ENCODE results near the gene NCKIPSD. TPM values are rescaled to one million over a fixed set of nuclear protein-coding genes. Genes with fewer than 3 reads are reported as not detected.

NCKIPSD gene
- total RNA-seq, 1 donor from 2014 or later, result 9.7 TPM

- TF ChIP-seq CTCF (IDR thresholded peaks at IDR 0.05), result no peak
- ATAC-seq (ENCODE audit: low read depth), result no peak
- H3K27me3 Mint-ChIP-seq, result no peaks in the 10 kb centered on the region
- H3K4me3 Mint-ChIP-seq, result no peak overlapping the region
- H3K27ac Mint-ChIP-seq, result no peak overlapping the region
- peaks cover 9% of the 10 kb centered on the region for H3K36me3 Mint-ChIP-seq (ENCODE audit: low read depth)
- no peak for DNase-seq
- ChIA-PET CTCF (no interaction called here), POLR2A (no interaction called here)
- no peaks in the 10 kb centered on the region for H3K4me1 Mint-ChIP-seq
- intact Hi-C loops (cut with micrococcal nuclease), result no loop called here
- H3K9me3 Mint-ChIP-seq, result no peaks in the 10 kb centered on the region
Observed at GRCh38 chr3:48625600-48625999, 60.1 kb downstream of the NCKIPSD start.

- intact Hi-C loops (cut with micrococcal nuclease), result no loop called here
- Mint-ChIP-seq H3K27ac (no peak overlapping the region), H3K36me3 (ENCODE audit: low read depth) (peaks cover 9% of the 10 kb centered on the region), H3K4me1 (no peaks in the 10 kb centered on the region), H3K27me3 (no peaks in the 10 kb centered on the region), H3K4me3 (no peak overlapping the region), H3K9me3 (no peaks in the 10 kb centered on the region)
- TF ChIP-seq CTCF (IDR thresholded peaks at IDR 0.05), result no peak
- ChIA-PET POLR2A (no interaction called here), CTCF (no interaction called here)
- no peak for ATAC-seq (ENCODE audit: low read depth)
- no peak for DNase-seq
Observed at GRCh38 chr3:48624767-48625166, 60.9 kb downstream of the NCKIPSD start.

- TF ChIP-seq CTCF (IDR thresholded peaks at IDR 0.05), result no peak
- intact Hi-C loops (cut with micrococcal nuclease), result no loop called here
- no peak overlapping the region for H3K27ac Mint-ChIP-seq
- no peak for DNase-seq
- H3K9me3 Mint-ChIP-seq, result no peaks in the 10 kb centered on the region
- no peak overlapping the region for H3K4me3 Mint-ChIP-seq
- H3K4me1 Mint-ChIP-seq, result no peaks in the 10 kb centered on the region
- ATAC-seq (ENCODE audit: low read depth), result no peak
- H3K27me3 Mint-ChIP-seq, result no peaks in the 10 kb centered on the region
- peaks cover 9% of the 10 kb centered on the region for H3K36me3 Mint-ChIP-seq (ENCODE audit: low read depth)
- POLR2A ChIA-PET, result interaction anchor here (0.6 kb wide), 1 partner anchor 152 kb away, joined by 7 read pairs; no protein-coding TSS in a partner anchor
- CTCF ChIA-PET, result no interaction called here
Observed at GRCh38 chr3:48623851-48624547, 61.7 kb downstream of the NCKIPSD start.

Other genes starting within 250 kb of the NCKIPSD start
- 8.7 and 8.8 TPM in 2 replicates for gene CCDC51, start 245.8 kb downstream of the NCKIPSD start, total RNA-seq
- gene TMA7, start 245.7 kb downstream of the NCKIPSD start, total RNA-seq, result 216 and 296 TPM in 2 replicates
- gene ATRIP, start 239.2 kb downstream of the NCKIPSD start, total RNA-seq, result 10.5 and 14.6 TPM in 2 replicates
- 95.7 and 108 TPM in 2 replicates for gene SHISA5, start 181.7 kb downstream of the NCKIPSD start, total RNA-seq
- 2.0 and 3.2 TPM in 2 replicates for gene PFKFB4, start 129.1 kb downstream of the NCKIPSD start, total RNA-seq
- gene UCN2, start 122.1 kb downstream of the NCKIPSD start, total RNA-seq, result not detected in 2 replicates
- 0.98 and 1.5 TPM in 2 replicates for gene COL7A1, start 90.6 kb downstream of the NCKIPSD start, total RNA-seq
- 117 and 118 TPM in 2 replicates for gene UQCRC1, start 76.3 kb downstream of the NCKIPSD start, total RNA-seq
- gene TMEM89, start 64.1 kb downstream of the NCKIPSD start, total RNA-seq, result not detected in 2 replicates
- 12.4 and 21.5 TPM in 2 replicates for gene SLC26A6, start 50.5 kb downstream of the NCKIPSD start, total RNA-seq
- 1.5 and 2.3 TPM in 2 replicates for gene CELSR3, start 23.0 kb downstream of the NCKIPSD start, total RNA-seq
- gene IP6K2, start 31.3 kb upstream of the NCKIPSD start, total RNA-seq, result 83.2 and 94.1 TPM in 2 replicates
- gene PRKAR2A, start 162.0 kb upstream of the NCKIPSD start, total RNA-seq, result 27.4 and 28.0 TPM in 2 replicates
- 9.9 and 11.0 TPM in 2 replicates for gene SLC25A20, start 213.0 kb upstream of the NCKIPSD start, total RNA-seq
- gene ARIH2, start 232.9 kb upstream of the NCKIPSD start, total RNA-seq, result 96.6 and 112 TPM in 2 replicates

Data from activated B cell treated with CpG ODN at 0.5 μM for 24 hours (primary cell).